GM19452 (cell line): ENCODE results near the gene SLC12A7.

Experiments used
- ATAC-seq: cut with Tn5 transposase; IDR thresholded peaks from one replicate; pipeline ENCODE4 v1.9.1; 2021; ENCODE audit not compliant: unreplicated experiment

Gene SLC12A7

GRCh38 chr5:1038417-1039209 lies 73.2 kb downstream of the SLC12A7 start:
- ATAC-seq, result no peak

GRCh38 chr5:1037671-1038416 lies 74.0 kb downstream of the SLC12A7 start:
- no peak for ATAC-seq

GRCh38 chr5:1037123-1037670 lies 74.7 kb downstream of the SLC12A7 start:
- ATAC-seq, result no peak

GRCh38 chr5:1036504-1037122 lies 75.2 kb downstream of the SLC12A7 start:
- no peak for ATAC-seq

GRCh38 chr5:1035421-1036405 lies 76.2 kb downstream of the SLC12A7 start:
- no peak for ATAC-seq

- no peak for ATAC-seq
These were observed 76.9 kb downstream of the SLC12A7 start for GRCh38 chr5:1034986-1035385.

GRCh38 chr5:1034421-1034905 lies 77.4 kb downstream of the SLC12A7 start:
- no peak for ATAC-seq

GRCh38 chr5:1033606-1034420 lies 78.0 kb downstream of the SLC12A7 start:
- ATAC-seq, result no peak

GRCh38 chr5:1033178-1033577 lies 78.7 kb downstream of the SLC12A7 start:
- no peak for ATAC-seq

- no peak for ATAC-seq
These were observed 79.3 kb downstream of the SLC12A7 start for GRCh38 chr5:1032551-1033027.

- no peak for ATAC-seq
These were observed 79.9 kb downstream of the SLC12A7 start for GRCh38 chr5:1032011-1032410.

GRCh38 chr5:1031306-1031959 lies 80.4 kb downstream of the SLC12A7 start:
- ATAC-seq, result no peak

GRCh38 chr5:1030801-1031271 lies 81.0 kb downstream of the SLC12A7 start:
- ATAC-seq, result no peak

- ATAC-seq, result no peak
These were observed 81.8 kb downstream of the SLC12A7 start for GRCh38 chr5:1029945-1030625.

GRCh38 chr5:1029282-1029944 lies 82.5 kb downstream of the SLC12A7 start:
- ATAC-seq, result no peak

GRCh38 chr5:1028481-1029281 lies 83.2 kb downstream of the SLC12A7 start:
- ATAC-seq, result no peak
